ENCODE data around the gene YEATS4. TPM values are rescaled to one million over a fixed set of nuclear protein-coding genes. Genes with fewer than 3 reads are reported as not detected.

The YEATS4 gene
- total and polyA plus RNA-seq, 11 donors, result 4.0 to 45.0 (median 9.9) TPM

DNA sequence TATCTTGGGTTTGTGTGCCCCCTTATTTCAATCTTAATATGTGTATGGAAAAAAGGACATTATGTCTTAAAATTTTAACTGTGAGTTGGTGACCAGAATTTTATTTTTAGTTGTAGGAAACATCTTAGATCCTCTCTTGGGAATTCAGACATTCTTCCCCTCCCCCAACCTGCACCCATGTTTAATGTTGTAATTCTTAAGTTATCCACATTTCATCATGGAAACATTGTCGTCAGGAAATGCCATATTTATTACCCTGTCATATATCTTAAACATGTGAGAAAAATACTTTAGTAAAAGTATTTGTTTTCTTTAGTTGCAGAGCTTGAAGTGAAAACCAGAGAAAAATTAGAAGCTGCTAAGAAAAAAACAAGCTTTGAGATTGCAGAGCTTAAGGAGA, 30.3 kb downstream of the YEATS4 start:
- Histone ChIP-seq H3K27me3 (no peaks in the 10 kb centered on the region), H3K36me3 (peaks cover 0 to 30% (median 14%) of the 10 kb centered on the region in 9 donors), H3K4me3 (no peak overlapping the region), H3K9me3 (no peaks in the 10 kb centered on the region), H3K4me1 (no peaks in the 10 kb centered on the region), H3K27ac (no peak overlapping the region)
- intact Hi-C loops (cut with DNase I), result loop anchor here in 8 of 10 donors (5.0 to 10.0 kb wide), 5 partner anchors 175 to 255 kb away; no protein-coding TSS in a partner anchor
- TF ChIP-seq CTCF (IDR thresholded peaks at IDR 0.05) (no peak), POLR2A (IDR thresholded peaks at IDR 0.05) (no peak)
- DNase-seq (no peak), ATAC-seq (no peak)
- 52 to 64% (median 57%) methylated on average over 1 of the region's 1 CpG for WGBS, 4 donors

GRCh38 chr12:69392179-69392928, 32.8 kb downstream of the YEATS4 start:
- 95 to 100% (median 97%) methylated on average over 1 of the region's 1 CpG for WGBS, 4 donors
- peaks cover 0 to 12% (median 0%) of the 10 kb centered on the region in 12 donors for H3K9me3 ChIP-seq
- no peak for TF ChIP-seq POLR2A (IDR thresholded peaks at IDR 0.05)
- TF ChIP-seq CTCF (IDR thresholded peaks at IDR 0.05), result no peak
- peaks cover 0 to 30% (median 14%) of the 10 kb centered on the region in 9 donors for H3K36me3 ChIP-seq
- no peaks in the 10 kb centered on the region for H3K4me1 ChIP-seq
- ATAC-seq (no peak), DNase-seq (no peak)
- no peak overlapping the region for H3K4me3 ChIP-seq
- intact Hi-C loops (cut with DNase I), result loop anchor here in 4 of 10 donors (5.0 to 10.0 kb wide), 4 partner anchors 172 to 242 kb away; no protein-coding TSS in a partner anchor
- H3K27me3 ChIP-seq, result no peaks in the 10 kb centered on the region
- H3K27ac ChIP-seq, result no peak overlapping the region

GRCh38 chr12:69396041-69396440, 36.5 kb downstream of the YEATS4 start:
- no peak for TF ChIP-seq POLR2A (IDR thresholded peaks at IDR 0.05)
- no peak for TF ChIP-seq CTCF (IDR thresholded peaks at IDR 0.05)
- DNase-seq (no peak), ATAC-seq (no peak)
- Histone ChIP-seq H3K9me3 (peaks cover 0 to 12% (median 0%) of the 10 kb centered on the region in 12 donors), H3K4me3 (no peak overlapping the region), H3K27ac (no peak overlapping the region), H3K4me1 (no peaks in the 10 kb centered on the region), H3K36me3 (peaks cover 0 to 17% (median 3%) of the 10 kb centered on the region in 9 donors), H3K27me3 (no peaks in the 10 kb centered on the region)
- 90 to 97% (median 91%) methylated on average over 1 of the region's 1 CpG for WGBS, 4 donors
- intact Hi-C loops (cut with DNase I), result loop anchor here in 3 of 10 donors (10.0 kb wide), 3 partner anchors 169 to 239 kb away; no protein-coding TSS in a partner anchor

DNA sequence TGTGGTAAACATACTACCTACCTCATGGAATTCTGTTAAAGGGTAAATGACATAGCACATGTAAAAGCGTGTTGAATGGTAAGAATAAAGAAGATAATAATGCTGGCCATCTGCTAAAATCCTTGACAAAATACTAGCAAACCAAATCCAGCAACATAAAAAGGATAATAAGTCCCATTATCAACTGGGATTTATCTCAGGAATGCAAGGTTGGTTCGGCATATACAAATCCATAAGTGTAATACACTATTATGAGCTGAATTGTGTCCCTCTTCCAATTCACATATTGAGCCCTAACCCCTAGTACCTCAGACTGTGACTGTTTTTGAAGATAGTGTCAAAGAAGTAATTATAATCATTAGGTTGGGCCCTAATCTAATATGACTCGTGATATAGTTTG, 37.4 kb downstream of the YEATS4 start:
- TF ChIP-seq CTCF (IDR thresholded peaks at IDR 0.05), result no peak
- TF ChIP-seq POLR2A (IDR thresholded peaks at IDR 0.05), result no peak
- peaks cover 0 to 8% (median 0%) of the 10 kb centered on the region in 9 donors for H3K36me3 ChIP-seq
- no peak overlapping the region for H3K4me3 ChIP-seq
- no peaks in the 10 kb centered on the region for H3K27me3 ChIP-seq
- H3K9me3 ChIP-seq, result peaks cover 0 to 12% (median 0%) of the 10 kb centered on the region in 12 donors
- peaks cover 0 to under 1% (median 0%) of the 10 kb centered on the region in 12 donors for H3K4me1 ChIP-seq
- ATAC-seq, result no peak
- 96 to 99% (median 97%) methylated on average over 3 of the region's 3 CpGs for WGBS, 4 donors
- intact Hi-C loops (cut with DNase I), result loop anchor here in 3 of 10 donors (10.0 kb wide), 3 partner anchors 168 to 238 kb away; no protein-coding TSS in a partner anchor
- no peak overlapping the region for H3K27ac ChIP-seq
- DNase-seq, result no peak

Data from heart left ventricle (tissue), 16 donors.